ENCODE measurements around the gene FTO.

DNA sequence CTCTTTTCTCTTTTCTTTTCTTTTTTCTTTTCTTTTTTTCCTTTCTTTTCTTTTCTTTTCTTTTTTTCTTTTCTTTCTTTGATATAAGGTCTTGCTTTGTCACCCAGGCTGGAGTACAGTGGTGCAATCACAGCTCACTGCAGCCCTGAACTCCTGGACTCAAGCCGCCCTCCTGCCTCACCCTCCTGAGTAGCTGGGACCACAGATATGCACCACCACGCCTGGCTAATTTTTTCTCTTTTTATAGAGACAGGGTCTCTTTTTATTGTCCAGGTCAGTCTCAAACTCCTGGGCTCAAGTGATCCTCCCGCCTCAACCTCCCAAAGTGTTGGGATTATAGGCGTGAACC lies 436.8 kb downstream of the FTO start:
- TF ChIP-seq, protein P1, sequence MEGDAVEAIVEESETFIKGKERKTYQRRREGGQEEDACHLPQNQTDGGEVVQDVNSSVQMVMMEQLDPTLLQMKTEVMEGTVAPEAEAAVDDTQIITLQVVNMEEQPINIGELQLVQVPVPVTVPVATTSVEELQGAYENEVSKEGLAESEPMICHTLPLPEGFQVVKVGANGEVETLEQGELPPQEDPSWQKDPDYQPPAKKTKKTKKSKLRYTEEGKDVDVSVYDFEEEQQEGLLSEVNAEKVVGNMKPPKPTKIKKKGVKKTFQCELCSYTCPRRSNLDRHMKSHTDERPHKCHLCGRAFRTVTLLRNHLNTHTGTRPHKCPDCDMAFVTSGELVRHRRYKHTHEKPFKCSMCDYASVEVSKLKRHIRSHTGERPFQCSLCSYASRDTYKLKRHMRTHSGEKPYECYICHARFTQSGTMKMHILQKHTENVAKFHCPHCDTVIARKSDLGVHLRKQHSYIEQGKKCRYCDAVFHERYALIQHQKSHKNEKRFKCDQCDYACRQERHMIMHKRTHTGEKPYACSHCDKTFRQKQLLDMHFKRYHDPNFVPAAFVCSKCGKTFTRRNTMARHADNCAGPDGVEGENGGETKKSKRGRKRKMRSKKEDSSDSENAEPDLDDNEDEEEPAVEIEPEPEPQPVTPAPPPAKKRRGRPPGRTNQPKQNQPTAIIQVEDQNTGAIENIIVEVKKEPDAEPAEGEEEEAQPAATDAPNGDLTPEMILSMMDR (IDR thresholded peaks at IDR 0.05) = no peak
- TF ChIP-seq POLR2A (IDR thresholded peaks at IDR 0.05) = no peak

Measured in esophagus squamous epithelium (tissue), 4 donors.